ENCODE results near the gene NEDD8. TPM values are rescaled to one million over a fixed set of nuclear protein-coding genes. Genes with fewer than 3 reads are reported as not detected.
"Not testable (repeated sequence)": the region's sequence is repeated elsewhere in the genome, so short reads cannot be mapped to it uniquely, and the experiment has no call there.

Gene NEDD8
- total RNA-seq, 1 donor from 2014 or later = 169 TPM

- DNase-seq = no peak
- Mint-ChIP-seq H3K4me3 (ENCODE audit: unreplicated experiment) (no peak overlapping the region), H3K27ac (ENCODE audit: unreplicated experiment) (no peak overlapping the region), H3K4me1 (ENCODE audit: low read depth, unreplicated experiment) (no peaks in the 10 kb centered on the region), H3K27me3 (ENCODE audit: unreplicated experiment) (no peaks in the 10 kb centered on the region), H3K36me3 (ENCODE audit: unreplicated experiment) (no peaks in the 10 kb centered on the region), H3K9me3 (ENCODE audit: unreplicated experiment) (peaks cover 3% of the 10 kb centered on the region)
- no peak for TF ChIP-seq CTCF (IDR thresholded peaks at IDR 0.05; ENCODE audit: partially characterized antibody, unreplicated experiment)
Observed at GRCh38 chr14:24226473-24226872, 5.7 kb downstream of the NEDD8 start.

GRCh38 chr14:24224618-24225071 lies 7.5 kb downstream of the NEDD8 start:
- Mint-ChIP-seq H3K4me1 (ENCODE audit: low read depth, unreplicated experiment) (no peaks in the 10 kb centered on the region), H3K9me3 (ENCODE audit: unreplicated experiment) (no peaks in the 10 kb centered on the region), H3K27me3 (ENCODE audit: unreplicated experiment) (no peaks in the 10 kb centered on the region), H3K4me3 (ENCODE audit: unreplicated experiment) (no peak overlapping the region), H3K36me3 (ENCODE audit: unreplicated experiment) (no peaks in the 10 kb centered on the region), H3K27ac (ENCODE audit: unreplicated experiment) (no peak overlapping the region)
- no peak for TF ChIP-seq CTCF (IDR thresholded peaks at IDR 0.05; ENCODE audit: partially characterized antibody, unreplicated experiment)
- no peak for DNase-seq

- H3K4me1 Mint-ChIP-seq (ENCODE audit: low read depth, unreplicated experiment); H3K27ac Mint-ChIP-seq (ENCODE audit: unreplicated experiment); H3K9me3 Mint-ChIP-seq (ENCODE audit: unreplicated experiment); H3K27me3 Mint-ChIP-seq (ENCODE audit: unreplicated experiment); H3K4me3 Mint-ChIP-seq (ENCODE audit: unreplicated experiment); H3K36me3 Mint-ChIP-seq (ENCODE audit: unreplicated experiment); DNase-seq: not testable (repeated sequence)
Observed at GRCh38 chr14:24222987-24223386, 9.2 kb downstream of the NEDD8 start.

- no peak for DNase-seq
- Mint-ChIP-seq H3K27me3 (ENCODE audit: unreplicated experiment) (peaks cover 6% of the 10 kb centered on the region), H3K4me3 (ENCODE audit: unreplicated experiment) (no peak overlapping the region), H3K36me3 (ENCODE audit: unreplicated experiment) (no peaks in the 10 kb centered on the region), H3K27ac (ENCODE audit: unreplicated experiment) (no peak overlapping the region), H3K9me3 (ENCODE audit: unreplicated experiment) (peaks cover 2% of the 10 kb centered on the region), H3K4me1 (ENCODE audit: low read depth, unreplicated experiment) (peaks cover 4% of the 10 kb centered on the region)
- TF ChIP-seq CTCF (IDR thresholded peaks at IDR 0.05; ENCODE audit: partially characterized antibody, unreplicated experiment) = no peak
Observed at GRCh38 chr14:24219521-24219920, 12.6 kb downstream of the NEDD8 start.

GRCh38 chr14:24219080-24219479 lies 13.1 kb downstream of the NEDD8 start:
- H3K27ac Mint-ChIP-seq (ENCODE audit: unreplicated experiment) = no peak overlapping the region
- H3K9me3 Mint-ChIP-seq (ENCODE audit: unreplicated experiment) = peaks cover 2% of the 10 kb centered on the region
- H3K4me1 Mint-ChIP-seq (ENCODE audit: low read depth, unreplicated experiment) = peaks cover 9% of the 10 kb centered on the region
- H3K36me3 Mint-ChIP-seq (ENCODE audit: unreplicated experiment) = no peaks in the 10 kb centered on the region
- peaks cover 6% of the 10 kb centered on the region for H3K27me3 Mint-ChIP-seq (ENCODE audit: unreplicated experiment)
- no peak overlapping the region for H3K4me3 Mint-ChIP-seq (ENCODE audit: unreplicated experiment)
- TF ChIP-seq CTCF (IDR thresholded peaks at IDR 0.05; ENCODE audit: partially characterized antibody, unreplicated experiment) = no peak
- DNase-seq = no peak

GRCh38 chr14:24216876-24217275 lies 15.3 kb downstream of the NEDD8 start:
- not testable (repeated sequence) for H3K4me1 Mint-ChIP-seq (ENCODE audit: low read depth, unreplicated experiment); H3K9me3 Mint-ChIP-seq (ENCODE audit: unreplicated experiment); H3K36me3 Mint-ChIP-seq (ENCODE audit: unreplicated experiment); H3K4me3 Mint-ChIP-seq (ENCODE audit: unreplicated experiment); DNase-seq
- H3K27ac Mint-ChIP-seq (ENCODE audit: unreplicated experiment) = peak overlapping the region; percentile 62
- H3K27me3 Mint-ChIP-seq (ENCODE audit: unreplicated experiment) = peaks cover 12% of the 10 kb centered on the region
